GDM1 (cell line): ENCODE measurements around the gene WDR27.

Source experiments
- DNase-seq: peaks from one replicate; lab custom pipeline; 2025; lab: John Stamatoyannopoulos, UW

WDR27 gene

GRCh38 chr6:169561665-169562064 is 140.2 kb downstream of the WDR27 start:
- no peak for DNase-seq

- DNase-seq, result no peak
These were observed 142.2 kb downstream of the WDR27 start for GRCh38 chr6:169559592-169559991.

- DNase-seq, result no peak
These were observed 142.9 kb downstream of the WDR27 start for GRCh38 chr6:169558774-169559441.

DNA sequence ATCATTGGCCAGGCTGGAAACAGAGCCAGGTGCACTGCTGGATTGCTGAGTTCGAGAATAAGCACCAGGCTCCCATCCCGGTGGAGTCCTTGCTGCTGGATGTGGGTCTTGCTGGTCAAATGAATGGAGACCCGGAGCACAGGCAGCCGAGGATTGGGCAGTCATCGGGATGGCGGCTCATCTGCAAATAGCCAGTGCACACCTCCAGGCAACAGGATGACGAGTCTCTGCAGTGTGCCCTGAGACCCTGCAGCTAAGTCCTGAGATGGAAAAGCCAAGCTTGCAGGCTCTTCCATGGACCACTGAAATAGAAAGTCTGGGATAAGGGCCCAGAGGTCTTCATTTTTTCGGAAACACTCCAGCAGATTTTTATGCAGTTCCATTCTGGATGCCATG is 143.5 kb downstream of the WDR27 start:
- DNase-seq, result no peak

DNA sequence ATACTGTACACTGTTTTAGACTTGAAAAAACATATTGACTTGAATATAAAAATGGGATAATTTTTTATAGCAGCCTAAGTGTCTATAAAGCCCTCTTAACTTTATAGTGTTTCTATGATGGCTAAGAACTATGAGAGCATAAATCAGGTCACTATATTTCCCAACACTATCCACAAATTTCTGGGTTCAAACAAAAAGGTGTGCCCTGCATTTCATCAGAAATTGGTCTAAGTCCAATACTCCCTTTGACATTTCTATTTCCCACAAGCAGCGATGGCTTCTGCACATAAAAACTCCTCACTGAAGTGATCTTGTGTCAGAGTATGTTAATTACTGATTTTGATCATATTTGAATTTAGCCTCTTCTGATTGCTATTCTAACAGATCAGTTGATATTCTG is 143.9 kb downstream of the WDR27 start:
- DNase-seq, result no peak

DNA sequence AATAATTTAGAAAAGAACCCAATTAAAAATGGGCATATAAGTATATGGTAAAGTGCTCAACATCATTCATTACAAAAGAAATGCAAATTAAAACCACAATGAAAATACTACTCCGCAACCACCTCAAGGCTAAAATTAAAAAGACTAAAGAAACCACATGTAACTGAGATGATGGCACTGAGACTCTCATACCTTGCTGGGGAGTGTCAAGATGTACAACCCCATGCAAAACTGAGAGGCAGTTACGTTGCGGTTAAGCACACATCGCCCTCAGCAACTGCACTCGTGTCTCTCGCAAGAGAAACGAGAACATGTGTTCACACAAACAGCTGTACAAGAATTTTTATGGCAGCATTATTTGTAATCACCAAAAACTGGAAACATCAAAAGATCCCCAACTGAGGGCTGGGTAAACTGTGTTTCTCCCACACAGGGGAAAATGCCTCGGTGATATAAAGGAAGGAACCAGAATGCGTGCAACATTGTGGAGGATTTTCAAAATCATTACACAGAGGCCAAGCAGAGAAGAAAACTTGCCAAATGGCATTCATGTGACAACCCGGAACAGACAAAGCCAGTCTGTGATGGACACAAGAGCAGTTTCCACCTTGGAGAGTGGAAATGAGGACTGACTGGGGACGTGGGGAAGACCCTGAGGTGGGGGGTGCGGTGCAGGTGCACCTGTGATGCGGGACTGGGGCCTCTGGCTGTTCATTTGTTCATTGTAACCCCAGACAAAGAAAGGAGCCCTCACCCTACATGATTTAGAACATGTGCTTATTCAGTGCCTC is 144.9 kb downstream of the WDR27 start:
- no peak for DNase-seq

DNA sequence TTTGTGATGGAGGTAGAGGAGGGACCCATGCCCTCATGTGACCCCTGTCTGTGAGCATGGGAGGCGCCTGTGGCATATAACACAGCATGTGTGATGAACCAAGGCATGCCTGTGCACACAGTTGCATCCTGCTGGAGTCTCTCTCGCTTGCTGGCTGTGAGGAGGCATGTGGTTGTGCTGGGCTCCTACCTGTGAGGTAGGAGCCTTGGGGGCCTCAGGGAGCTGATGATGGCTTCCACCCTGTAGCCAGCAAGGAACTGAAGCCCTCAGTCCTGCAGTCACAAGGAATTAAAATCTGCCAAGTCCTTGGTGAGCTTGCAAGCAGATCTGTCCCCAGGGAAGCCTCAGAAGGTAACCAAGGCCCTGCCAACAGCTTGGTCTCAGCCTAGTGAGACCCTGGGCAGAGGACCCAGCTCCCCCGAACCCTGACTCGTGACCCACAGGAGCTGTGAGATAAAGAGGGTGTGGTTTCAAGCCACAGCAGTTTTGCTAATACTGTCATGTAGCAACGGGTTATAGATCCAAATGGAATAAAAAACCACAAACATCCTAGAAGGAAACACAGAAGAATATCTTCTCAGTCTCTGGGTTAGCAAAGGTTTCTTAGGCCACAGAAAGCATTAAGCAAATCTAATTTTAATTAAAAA is 145.7 kb downstream of the WDR27 start:
- DNase-seq, result no peak

DNA sequence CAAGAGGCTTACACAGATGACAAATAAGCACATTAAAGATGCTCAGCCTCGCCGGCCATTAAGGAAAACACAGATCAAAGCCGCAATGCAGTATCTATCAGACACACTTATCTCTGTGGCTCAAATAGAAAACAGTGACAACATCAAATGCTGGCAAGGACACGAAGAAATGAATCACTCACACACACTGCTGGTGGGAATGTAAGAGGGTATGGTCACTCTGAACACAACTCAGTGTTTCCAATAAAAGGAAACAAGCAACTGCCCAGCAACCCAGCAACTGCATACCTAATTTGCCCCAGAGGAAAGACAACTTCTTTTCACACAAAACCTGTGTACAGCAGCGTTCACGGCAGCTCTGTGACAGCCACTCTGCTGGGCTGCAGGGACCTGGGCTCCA is 155.8 kb downstream of the WDR27 start:
- DNase-seq, result no peak

DNA sequence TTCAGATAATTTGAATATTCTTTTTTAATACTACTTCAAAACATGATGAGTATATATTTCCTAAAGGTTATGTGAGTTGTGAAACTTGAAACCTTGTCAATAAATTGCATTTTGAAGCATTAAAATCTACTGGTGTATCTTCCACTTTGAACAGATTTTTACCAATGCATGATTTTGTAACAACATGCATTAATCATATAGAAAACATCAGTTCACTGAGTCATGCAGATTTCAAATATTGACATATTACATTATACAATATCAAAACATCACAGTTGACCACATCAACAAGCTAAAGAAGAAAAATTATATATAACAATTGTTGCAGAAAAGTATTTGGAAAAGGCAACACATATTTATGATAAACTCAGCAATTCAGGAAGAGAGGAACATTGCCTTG is 158.1 kb downstream of the WDR27 start:
- DNase-seq, result no peak

- no peak for DNase-seq
These were observed 159.3 kb downstream of the WDR27 start for GRCh38 chr6:169542491-169542890.

- DNase-seq, result no peak
These were observed 162.5 kb downstream of the WDR27 start for GRCh38 chr6:169539176-169539897.

DNA sequence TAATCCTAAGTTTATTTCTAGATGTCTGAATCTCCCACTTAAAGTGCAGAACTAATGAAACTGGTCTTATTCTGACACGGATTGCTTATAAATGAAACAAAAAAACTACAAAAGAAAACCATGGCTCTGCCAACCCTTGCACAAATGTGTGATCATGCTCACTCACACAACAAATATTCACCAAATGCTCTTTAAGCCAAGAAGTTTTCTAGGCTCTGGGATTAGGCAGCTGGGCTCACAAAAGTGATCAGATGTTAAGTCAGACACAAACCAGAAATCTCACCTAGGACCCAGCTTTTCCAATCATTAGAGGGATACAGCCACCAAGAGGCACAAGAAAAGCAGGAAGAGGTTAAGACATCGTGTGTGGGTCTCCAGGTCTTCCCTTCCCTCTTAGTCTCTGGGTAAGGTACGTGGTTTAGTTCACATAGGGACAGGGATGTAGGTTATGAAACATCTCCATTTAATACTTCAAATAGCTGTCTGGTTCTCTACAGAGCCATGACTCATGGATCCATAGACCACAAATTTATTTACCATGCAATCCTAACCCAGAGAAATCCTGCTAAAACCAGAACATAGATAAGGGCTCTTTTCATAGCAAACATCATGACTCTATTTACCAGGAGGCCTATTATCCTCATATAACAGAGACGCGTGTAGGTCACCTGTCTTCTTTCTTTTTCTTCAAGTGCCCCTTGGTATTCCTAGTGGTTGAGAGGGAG is 165.2 kb downstream of the WDR27 start:
- no peak for DNase-seq

DNA sequence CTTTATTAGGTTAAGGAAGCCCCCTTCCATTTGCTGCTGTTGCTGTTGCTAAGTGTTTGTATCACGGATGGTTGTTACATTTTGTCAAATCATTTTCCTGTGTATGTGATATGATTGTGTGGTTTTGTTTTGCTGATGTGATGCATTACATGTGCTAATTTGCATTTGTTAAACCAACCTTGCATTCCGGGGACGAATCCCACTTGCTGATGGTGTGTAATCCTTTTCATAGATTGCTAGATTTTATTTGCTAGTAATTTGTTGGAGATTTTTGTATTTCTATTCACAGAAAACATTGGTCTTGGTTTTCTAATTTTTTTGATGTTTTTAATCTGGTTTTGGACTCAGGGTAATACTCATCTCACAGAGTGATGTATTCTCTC is 167.8 kb downstream of the WDR27 start:
- DNase-seq, result no peak

- no peak for DNase-seq
These were observed 168.4 kb downstream of the WDR27 start for GRCh38 chr6:169533301-169534038.

DNA sequence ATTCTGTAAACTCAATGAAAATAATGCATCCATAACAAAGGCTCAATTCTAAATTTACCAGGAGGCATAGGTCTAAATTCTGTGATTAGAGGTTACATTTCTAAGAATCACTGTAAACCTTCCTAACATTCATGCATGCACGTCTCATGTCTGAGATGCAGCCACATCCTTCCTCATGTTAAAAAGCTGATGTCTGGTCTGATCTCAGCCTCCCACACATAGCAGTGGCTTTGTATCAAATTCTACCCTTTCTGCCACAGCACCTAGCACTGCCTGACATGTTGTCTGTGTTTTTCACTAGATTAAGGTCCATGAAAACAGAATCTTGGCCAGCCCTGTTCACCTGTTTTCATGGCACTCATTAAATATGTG is 171.1 kb downstream of the WDR27 start:
- no peak for DNase-seq

DNA sequence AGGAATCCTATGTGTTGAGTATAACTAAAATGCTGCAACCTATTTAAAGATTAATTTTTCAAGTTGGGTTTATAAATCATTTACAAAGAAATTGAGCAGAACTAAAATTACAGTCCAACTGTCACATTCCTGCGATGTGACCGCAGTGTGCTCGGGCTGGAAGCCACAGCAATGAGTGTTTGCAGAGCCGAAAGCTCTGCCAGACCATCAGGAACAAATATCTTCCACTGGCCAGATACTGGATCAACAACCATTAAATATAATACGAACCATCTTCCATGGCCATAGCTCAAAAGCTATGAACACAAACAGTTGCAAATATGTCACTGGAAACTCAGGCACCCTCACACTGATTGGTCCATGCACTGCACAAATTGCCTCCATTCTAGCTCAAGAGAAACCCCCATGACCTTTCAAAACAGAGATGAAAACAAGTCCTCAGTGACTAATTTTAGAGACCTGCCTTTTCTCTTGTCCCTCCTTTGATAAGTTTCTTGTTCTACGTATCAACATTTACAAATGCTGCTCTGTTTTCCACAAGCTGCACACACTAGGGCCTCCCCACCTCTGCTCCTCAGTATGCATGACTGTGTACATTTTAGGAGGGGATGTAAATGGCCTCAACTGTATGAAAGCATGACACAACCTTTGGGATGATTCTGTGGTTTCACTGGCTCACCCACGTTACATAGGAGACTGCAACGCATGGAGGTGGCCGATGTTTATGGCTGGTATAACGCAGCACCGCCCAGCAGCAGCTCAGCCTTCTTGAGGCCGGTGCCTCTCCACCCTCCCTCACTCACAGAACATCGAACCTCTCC is 171.7 kb downstream of the WDR27 start:
- DNase-seq, result no peak

- no peak for DNase-seq
These were observed 173.1 kb downstream of the WDR27 start for GRCh38 chr6:169528755-169529154.

DNA sequence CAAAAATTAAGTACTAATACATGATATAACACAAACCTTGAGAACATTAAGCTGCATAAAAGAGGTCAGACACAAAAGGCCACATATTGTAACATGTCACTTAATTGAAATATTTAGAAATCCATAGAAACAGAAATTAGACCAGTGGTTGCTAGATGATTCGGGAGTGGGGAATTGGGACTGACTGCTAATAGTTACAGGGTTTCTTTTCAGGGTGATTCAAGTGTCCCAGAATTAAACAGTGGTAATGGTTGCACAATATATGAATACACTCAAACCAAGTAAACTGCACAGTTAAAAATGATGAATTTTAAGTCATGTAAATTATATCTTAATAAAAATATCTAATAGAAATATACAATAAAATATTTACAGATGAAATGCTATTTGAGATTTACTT is 174.5 kb downstream of the WDR27 start:
- no peak for DNase-seq

DNA sequence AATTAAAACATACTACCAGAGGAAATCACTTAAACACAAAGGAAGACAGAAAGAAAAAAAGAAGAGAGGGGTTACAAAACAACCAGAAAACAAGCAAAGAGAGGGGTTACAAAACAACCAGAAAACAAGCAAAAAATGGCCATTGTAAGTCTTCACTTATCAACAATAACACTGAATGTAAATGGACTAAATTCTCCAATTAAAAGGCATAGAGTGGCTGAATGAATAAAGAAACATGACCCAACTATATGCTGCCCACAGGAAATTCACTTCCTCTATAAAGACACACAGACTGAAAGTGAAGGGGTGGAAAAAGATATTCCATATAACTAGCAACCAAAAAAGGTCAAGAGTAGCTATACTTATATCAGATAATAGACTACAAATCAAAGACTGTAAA is 180.0 kb downstream of the WDR27 start:
- DNase-seq, result no peak

DNA sequence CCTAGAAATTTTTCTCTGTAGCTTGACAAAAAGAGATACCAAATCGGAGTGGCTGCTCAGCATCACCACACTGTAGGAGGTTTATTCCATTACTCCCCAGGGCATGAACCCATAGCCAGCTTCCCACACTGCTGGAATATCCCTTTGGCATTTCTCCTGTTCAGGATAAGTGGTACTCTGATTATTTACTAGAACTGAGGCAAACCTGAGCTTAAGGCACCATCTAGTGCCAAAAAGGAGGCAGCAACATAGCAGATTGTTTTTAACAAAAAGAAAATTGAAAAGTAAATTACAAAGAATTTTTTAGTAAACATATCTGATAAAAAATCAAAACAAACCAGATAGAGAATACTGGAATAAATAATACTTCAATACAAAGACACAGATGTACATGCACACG is 181.7 kb downstream of the WDR27 start:
- no peak for DNase-seq
